A549 treated with ZK216348 at 1 μM for 4 hours (cell line): Measurements from ENCODE around the gene SLC30A2. TPM values are rescaled to one million over a fixed set of nuclear protein-coding genes. Genes with fewer than 3 reads are reported as not detected.

Source experiments
- total RNA-seq: library from RNA; stranded (reverse); fragments of 200-300 nt; extraction: Qiagen RNA extraction; gene quantifications from 5 replicates; pipeline ENCODE4 v1.2.3, GENCODE V29; 2022; ENCODE audit warnings: low read depth

Gene SLC30A2, protein sequence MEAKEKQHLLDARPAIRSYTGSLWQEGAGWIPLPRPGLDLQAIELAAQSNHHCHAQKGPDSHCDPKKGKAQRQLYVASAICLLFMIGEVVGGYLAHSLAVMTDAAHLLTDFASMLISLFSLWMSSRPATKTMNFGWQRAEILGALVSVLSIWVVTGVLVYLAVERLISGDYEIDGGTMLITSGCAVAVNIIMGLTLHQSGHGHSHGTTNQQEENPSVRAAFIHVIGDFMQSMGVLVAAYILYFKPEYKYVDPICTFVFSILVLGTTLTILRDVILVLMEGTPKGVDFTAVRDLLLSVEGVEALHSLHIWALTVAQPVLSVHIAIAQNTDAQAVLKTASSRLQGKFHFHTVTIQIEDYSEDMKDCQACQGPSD
- 0.09 to 0.31 TPM (median 0.25 TPM) in 5 replicates for total RNA-seq

GRCh38 chr1:26045722-26046245 is at the start of gene SLC30A2:
Gene SLC30A2, minus strand, starts transcription at chr1:26046118. Its CDS starts 222 bp downstream, at chr1:26045896.

GRCh38 chr1:26067432-26067911 is 21.6 kb upstream of the SLC30A2 start, which contains the start of gene TRIM63:
Gene TRIM63, minus strand, starts transcription at chr1:26067630. Its CDS starts 136 bp downstream, at chr1:26067494.

GRCh38 chr1:26021647-26022403 is 24.1 kb downstream of the SLC30A2 start, which contains the start of gene EXTL1:
Gene EXTL1, plus strand, starts transcription at chr1:26021775. Its CDS starts 872 bp downstream, at chr1:26022647.

DNA sequence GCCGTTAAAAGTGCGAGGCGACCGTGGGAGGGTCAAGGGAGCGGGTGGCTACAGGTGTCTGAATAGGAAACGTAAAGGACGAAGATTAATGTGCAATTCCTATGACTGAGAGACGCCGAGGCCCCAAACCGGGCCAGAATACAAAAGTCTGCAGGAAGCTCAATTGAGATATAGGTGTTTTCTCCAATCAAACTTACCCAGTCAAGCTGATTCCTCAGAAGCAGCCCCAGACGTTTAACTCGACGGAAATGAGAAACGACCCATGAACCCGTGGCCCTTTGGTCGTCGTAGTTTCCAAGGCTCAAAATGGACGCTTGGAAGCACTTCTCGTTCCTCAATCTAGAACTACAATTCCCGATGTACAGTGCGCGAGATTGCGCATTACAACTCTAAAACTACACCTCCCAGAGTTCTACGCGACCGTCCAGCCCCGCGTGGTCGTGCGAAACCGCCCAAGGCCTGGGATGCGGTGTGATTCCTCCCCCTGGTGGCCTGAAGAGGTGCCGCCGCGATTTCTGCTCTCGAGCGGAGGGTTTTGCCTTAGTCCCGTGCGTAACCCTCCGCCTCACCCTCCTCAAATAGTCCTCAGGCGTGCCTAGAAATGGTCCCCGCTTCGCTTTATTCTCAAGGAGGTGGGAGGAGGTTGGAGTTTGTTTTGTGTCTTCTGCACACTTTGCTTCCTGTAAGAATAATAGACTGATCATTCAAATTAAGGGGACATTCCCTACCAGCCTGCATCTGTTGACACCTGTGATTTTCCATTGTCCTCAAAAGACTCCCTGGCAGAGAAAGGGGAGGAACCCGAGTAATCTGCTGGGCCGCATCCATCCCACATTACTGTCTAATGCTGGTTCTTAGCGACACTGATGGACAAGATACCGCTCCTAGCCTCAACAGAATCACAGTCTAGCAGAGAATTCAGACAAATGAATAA is 47.8 kb downstream of the SLC30A2 start, which contains the start of gene PAFAH2:
TSS of gene PAFAH2 (minus strand) at position 236 of the 934 bp plus-strand sequence. CDS start 7,247 bp downstream, outside the sequence.

Other genes with a start within 250 kb of the SLC30A2 start
- 50.6 to 71.3 TPM (median 61.3 TPM) in 5 replicates for gene SELENON, start 245.9 kb downstream of the SLC30A2 start, total RNA-seq
- gene MTFR1L, start 226.2 kb downstream of the SLC30A2 start, total RNA-seq: 23.0 to 26.4 TPM (median 25.5 TPM) in 5 replicates
- 7.1 to 10.4 TPM (median 8.3 TPM) in 5 replicates for gene AUNIP, start 186.7 kb downstream of the SLC30A2 start, total RNA-seq
- 4.5 to 7.4 TPM (median 6.7 TPM) in 5 replicates for gene PAQR7, start 170.4 kb downstream of the SLC30A2 start, total RNA-seq
- 212 to 300 TPM (median 222 TPM) in 5 replicates for gene STMN1, start 139.7 kb downstream of the SLC30A2 start, total RNA-seq
- 5.5 to 8.8 TPM (median 6.9 TPM) in 5 replicates for gene PAFAH2, start 48.1 kb downstream of the SLC30A2 start, total RNA-seq
- 0.05 TPM in 1 of 5 replicates, not detected in the others for gene EXTL1, start 24.3 kb downstream of the SLC30A2 start, total RNA-seq
- gene TRIM63, start 21.5 kb upstream of the SLC30A2 start, total RNA-seq: 0.43 to 0.85 TPM (median 0.60 TPM) in 5 replicates
- gene PDIK1L, start 65.7 kb upstream of the SLC30A2 start, total RNA-seq: 1.2 to 3.1 TPM (median 1.6 TPM) in 5 replicates
- gene FAM110D, start 113.0 kb upstream of the SLC30A2 start, total RNA-seq: 0.05 to 0.06 TPM in 2 of 5 replicates, not detected in the others
- not detected in 5 replicates for gene C1orf232, start 122.8 kb upstream of the SLC30A2 start, total RNA-seq
- gene ZNF593, start 123.8 kb upstream of the SLC30A2 start, total RNA-seq: 43.9 to 63.0 TPM (median 59.9 TPM) in 5 replicates
- gene ZNF593OS, start 125.7 kb upstream of the SLC30A2 start, total RNA-seq: not detected in 5 replicates
- gene CNKSR1, start 131.4 kb upstream of the SLC30A2 start, total RNA-seq: 0.13 to 0.58 TPM (median 0.39 TPM) in 5 replicates
- gene CATSPER4, start 144.5 kb upstream of the SLC30A2 start, total RNA-seq: not detected in 5 replicates
- 10.8 to 13.9 TPM (median 12.3 TPM) in 5 replicates for gene CEP85, start 188.1 kb upstream of the SLC30A2 start, total RNA-seq
- 121 to 161 TPM (median 145 TPM) in 5 replicates for gene SH3BGRL3, start 234.0 kb upstream of the SLC30A2 start, total RNA-seq